Epithelial cell of proximal tubule (primary cell): ENCODE data around the gene KIAA1328. TPM values are rescaled to one million over a fixed set of nuclear protein-coding genes. Genes with fewer than 3 reads are reported as not detected.

Source experiments
- DNase-seq: peaks from one replicate; pipeline ENCODE4 v3.0.0-alpha.2; 2011; ENCODE audit warnings: low read depth
- H3K4me3 ChIP-seq: 2 replicates; pipeline ENCODE4 v1.5.1; 2011; ENCODE audit warnings: low read depth, mild to moderate bottlenecking, low read length
- CTCF ChIP-seq: conservative IDR thresholded peaks from 2 replicates; pipeline ENCODE4 v1.5.1; 2012; ENCODE audit warnings: low read depth, mild to moderate bottlenecking, low read length
- total RNA-seq: library from RNA; depleted of rRNA; stranded (reverse); fragments of >200 nt; gene quantifications from 2 replicates; pipeline ENCODE4 v1.2.3, GENCODE V29; 2015

The KIAA1328 gene
- total RNA-seq, 1 donor from 2014 or later: 8.2 TPM

- DNase-seq: no peak
- H3K4me3 ChIP-seq: no peak overlapping the region
- no peak for TF ChIP-seq CTCF
Observed at GRCh38 chr18:36889742-36890141, 60.8 kb downstream of the KIAA1328 start.

DNA sequence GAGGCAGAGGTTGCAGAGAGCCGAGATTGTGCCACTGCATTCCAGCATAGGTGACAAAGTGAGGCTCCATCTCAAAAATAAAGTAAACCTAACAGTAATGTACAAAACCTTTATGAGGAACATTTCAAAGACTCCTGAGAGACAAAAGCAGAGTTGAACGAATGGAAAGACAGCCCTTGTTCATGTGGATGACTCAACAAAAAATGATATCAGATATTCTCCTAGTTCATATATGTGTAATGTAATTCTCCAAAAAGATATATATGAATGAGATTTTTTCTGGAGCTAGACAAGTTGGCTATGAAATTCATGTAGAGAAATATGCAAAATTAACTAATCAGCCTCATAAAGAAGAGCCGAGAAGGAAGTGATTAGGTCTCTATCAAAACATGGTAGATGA, 61.7 kb downstream of the KIAA1328 start:
- TF ChIP-seq CTCF: no peak
- no peak overlapping the region for H3K4me3 ChIP-seq
- no peak for DNase-seq

- no peak overlapping the region for H3K4me3 ChIP-seq
- TF ChIP-seq CTCF: no peak
- no peak for DNase-seq
Observed at GRCh38 chr18:36893227-36893626, 64.3 kb downstream of the KIAA1328 start.

DNA sequence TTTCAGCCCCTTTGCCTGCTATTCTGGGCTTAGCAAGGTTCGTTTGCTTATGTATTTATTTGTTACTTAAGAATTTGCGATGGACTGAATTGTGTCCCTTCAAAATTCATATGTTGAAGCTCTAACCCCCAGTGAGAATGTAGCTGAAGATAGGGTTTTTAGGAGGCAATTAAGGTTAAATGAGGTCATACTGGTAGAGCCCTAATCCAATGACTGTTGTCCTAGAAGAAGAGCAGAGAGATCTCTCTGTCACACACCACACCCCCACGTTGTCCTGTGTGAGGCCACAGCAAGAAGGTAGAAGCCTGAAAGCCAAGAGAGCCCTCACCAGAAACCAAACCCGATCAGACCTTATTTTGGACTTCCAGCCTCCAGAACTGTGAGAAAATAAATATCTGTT, 66.7 kb downstream of the KIAA1328 start:
- no peak for TF ChIP-seq CTCF
- no peak overlapping the region for H3K4me3 ChIP-seq
- DNase-seq: no peak

- TF ChIP-seq CTCF: no peak
Observed at GRCh38 chr18:36897253-36897652, 68.3 kb downstream of the KIAA1328 start.

DNA sequence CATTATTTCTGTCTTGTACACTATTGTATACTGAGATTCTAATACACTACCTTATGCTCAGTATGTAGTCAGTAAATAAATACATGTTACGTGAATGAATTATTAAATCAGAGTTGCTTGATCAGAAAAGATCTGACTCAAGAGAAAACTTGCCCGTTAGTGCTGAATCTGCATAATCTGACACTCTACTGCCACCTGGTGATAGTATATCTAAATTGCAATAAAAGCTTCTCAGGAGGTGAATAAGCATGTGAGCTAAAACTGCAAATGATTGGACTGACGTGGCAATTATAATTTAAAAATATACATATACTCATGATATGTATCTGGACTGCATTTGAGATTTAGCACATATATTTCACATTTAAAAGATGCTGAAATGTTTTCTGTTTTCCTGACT, 70.4 kb downstream of the KIAA1328 start:
- DNase-seq: no peak
- TF ChIP-seq CTCF: peak; percentile 30
- no peak overlapping the region for H3K4me3 ChIP-seq

More at GRCh38 chr18:36897253-36897652, 68.3 kb downstream of the KIAA1328 start:
- DNase-seq: no peak
- H3K4me3 ChIP-seq: no peak overlapping the region

DNA sequence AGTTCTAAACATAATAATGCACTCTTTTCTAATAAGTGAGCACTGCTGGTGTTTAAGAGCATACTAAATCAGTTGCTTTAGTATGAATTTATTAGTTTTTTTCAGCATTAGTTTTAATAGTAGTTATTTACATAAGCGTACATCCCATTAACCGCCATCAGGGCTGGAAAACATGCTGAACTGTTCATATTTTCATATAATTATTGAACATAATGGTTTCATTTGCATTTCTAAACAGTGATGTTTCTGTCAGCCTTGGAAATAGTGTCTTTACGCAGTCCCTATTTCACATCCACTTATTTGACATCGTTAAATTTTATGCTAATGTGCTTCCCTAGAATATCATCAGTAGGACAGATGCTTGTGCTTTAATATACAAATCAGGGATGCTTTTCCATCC, 71.5 kb downstream of the KIAA1328 start:
- no peak for DNase-seq
- H3K4me3 ChIP-seq: no peak overlapping the region
- TF ChIP-seq CTCF: no peak
